ENCODE results near the gene LTC4S.

DNA sequence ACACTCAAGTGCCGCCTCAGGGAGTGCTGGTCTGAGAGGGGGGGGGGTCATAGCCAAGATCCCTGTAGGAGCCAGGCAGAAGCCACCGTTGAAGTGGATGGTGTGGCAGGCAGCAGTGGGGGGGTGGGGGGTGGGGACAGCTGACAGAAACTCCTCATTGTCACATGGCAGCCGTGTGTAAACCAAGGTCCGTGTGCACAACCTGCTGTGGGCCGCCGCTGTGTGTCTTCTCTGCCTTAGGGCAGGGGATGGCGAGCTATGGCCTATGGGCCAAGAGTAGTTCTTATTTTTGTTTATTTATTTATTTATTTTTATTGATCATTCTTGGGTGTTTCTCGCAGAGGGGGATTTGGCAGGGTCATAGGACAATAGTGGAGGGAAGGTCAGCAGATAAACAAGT lies 40.3 kb downstream of the LTC4S start:
- no peak for TF ChIP-seq CTCF (IDR thresholded peaks at IDR 0.05)
- TF ChIP-seq POLR2A (IDR thresholded peaks at IDR 0.05), result no peak
